ENCODE measurements around the gene GSTM2.
"Not testable (repeated sequence)": the region's sequence is repeated elsewhere in the genome, so short reads cannot be mapped to it uniquely, and the experiment has no call there.

The GSTM2 gene

GRCh38 chr1:109661391-109661790 lies 6.5 kb upstream of the GSTM2 start:
- H3K4me3 ChIP-seq (ENCODE audit: low read length) = no peak overlapping the region
- no peak for DNase-seq (ENCODE audit: low read depth)
- TF ChIP-seq CTCF (conservative IDR thresholded peaks at IDR 0.05; ENCODE audit: low read length) = no peak

- TF ChIP-seq CTCF (conservative IDR thresholded peaks at IDR 0.05; ENCODE audit: low read length) = no peak
- H3K4me3 ChIP-seq (ENCODE audit: low read length) = no peak overlapping the region
- DNase-seq (ENCODE audit: low read depth) = no peak
Measured at GRCh38 chr1:109664671-109665070, 3.2 kb upstream of the GSTM2 start.

- DNase-seq (ENCODE audit: low read depth) = no peak
- no peak for TF ChIP-seq CTCF (conservative IDR thresholded peaks at IDR 0.05; ENCODE audit: low read length)
- H3K4me3 ChIP-seq (ENCODE audit: low read length) = peak overlapping the region; percentile 68
Measured at GRCh38 chr1:109668123-109668775, 392 bp downstream of the GSTM2 start.

- TF ChIP-seq CTCF (conservative IDR thresholded peaks at IDR 0.05; ENCODE audit: low read length) = no peak
- DNase-seq (ENCODE audit: low read depth) = no peak
- H3K4me3 ChIP-seq (ENCODE audit: low read length) = no peak overlapping the region
Measured at GRCh38 chr1:109669246-109669948, 1.5 kb downstream of the GSTM2 start.

GRCh38 chr1:109669949-109670302 lies 2.1 kb downstream of the GSTM2 start:
- not testable (repeated sequence) for H3K4me3 ChIP-seq (ENCODE audit: low read length); DNase-seq (ENCODE audit: low read depth)

GRCh38 chr1:109671067-109671466 lies 3.2 kb downstream of the GSTM2 start:
- no peak for TF ChIP-seq CTCF (conservative IDR thresholded peaks at IDR 0.05; ENCODE audit: low read length)
- H3K4me3 ChIP-seq (ENCODE audit: low read length) = no peak overlapping the region
- no peak for DNase-seq (ENCODE audit: low read depth)

- H3K4me3 ChIP-seq (ENCODE audit: low read length); DNase-seq (ENCODE audit: low read depth): not testable (repeated sequence)
Measured at GRCh38 chr1:109673861-109674260, 6.0 kb downstream of the GSTM2 start.

GRCh38 chr1:109676683-109677381 lies 9.0 kb downstream of the GSTM2 start:
- DNase-seq (ENCODE audit: low read depth); H3K4me3 ChIP-seq (ENCODE audit: low read length): not testable (repeated sequence)

All from AG10803 (cell line).